ENCODE data around the gene DDR1. TPM values are rescaled to one million over a fixed set of nuclear protein-coding genes. Genes with fewer than 3 reads are reported as not detected.
"Not testable (repeated sequence)": the region's sequence is repeated elsewhere in the genome, so short reads cannot be mapped to it uniquely, and the experiment has no call there.

Gene DDR1
- total RNA-seq, 6 experiments from 2014 or later: 3.2 to 9.9 (median 5.0) TPM

GRCh38 chr6:30926644-30927043, 42.3 kb downstream of the DDR1 start:
- peak in 3 of 4 donors; percentile 31 to 34 (median 32) for ATAC-seq
- H3K27ac ChIP-seq: no peak overlapping the region
- TF ChIP-seq POLR2A (IDR thresholded peaks at IDR 0.05) (no peak), CTCF (IDR thresholded peaks at IDR 0.05) (no peak)
- no peaks in the 10 kb centered on the region for H3K4me1 ChIP-seq
- no peak overlapping the region for H3K4me3 ChIP-seq
- no peaks in the 10 kb centered on the region for H3K9me3 ChIP-seq
- peaks cover 0 to 42% (median 10%) of the 10 kb centered on the region in 4 donors for H3K36me3 ChIP-seq
- 100% methylated on average over 2 of the region's 4 CpGs for WGBS (ENCODE audit: insufficient coverage, low coverage, low lambda C conversion rate, missing lambda C conversion rate)
- intact Hi-C loops (cut with DNase I): loop anchor here in 1 of 2 donors (10.0 kb wide), 1 partner anchor 128 kb away; no protein-coding TSS in a partner anchor
- DNase-seq: no peak
- H3K27me3 ChIP-seq: no peaks in the 10 kb centered on the region

GRCh38 chr6:30927080-30927479, 42.8 kb downstream of the DDR1 start:
- 90% methylated on average over 3 of the region's 3 CpGs for WGBS (ENCODE audit: insufficient coverage, low coverage, low lambda C conversion rate, missing lambda C conversion rate)
- peaks cover 0 to 38% (median 10%) of the 10 kb centered on the region in 4 donors for H3K36me3 ChIP-seq
- not testable (repeated sequence) for H3K9me3 ChIP-seq, DNase-seq, ATAC-seq, H3K4me3 ChIP-seq, H3K27ac ChIP-seq, H3K4me1 ChIP-seq, H3K27me3 ChIP-seq
- intact Hi-C loops (cut with DNase I): loop anchor here in 1 of 2 donors (10.0 kb wide), 1 partner anchor 128 kb away; no protein-coding TSS in a partner anchor

GRCh38 chr6:30928677-30929076, 44.4 kb downstream of the DDR1 start:
- WGBS (ENCODE audit: insufficient coverage, low coverage, low lambda C conversion rate, missing lambda C conversion rate): 90% methylated on average over 3 of the region's 3 CpGs
- H3K27ac ChIP-seq: no peak overlapping the region
- H3K4me3 ChIP-seq: no peak overlapping the region
- no peaks in the 10 kb centered on the region for H3K27me3 ChIP-seq
- H3K9me3 ChIP-seq: no peaks in the 10 kb centered on the region
- intact Hi-C loops (cut with DNase I): loop anchor here in 1 of 2 donors (10.0 kb wide), 1 partner anchor 126 kb away; no protein-coding TSS in a partner anchor
- no peak for ATAC-seq
- no peak for TF ChIP-seq CTCF (IDR thresholded peaks at IDR 0.05)
- TF ChIP-seq POLR2A (IDR thresholded peaks at IDR 0.05): no peak
- peaks cover 0 to 22% (median 4%) of the 10 kb centered on the region in 4 donors for H3K36me3 ChIP-seq
- DNase-seq: no peak
- no peaks in the 10 kb centered on the region for H3K4me1 ChIP-seq

- DNase-seq (no peak), ATAC-seq (no peak)
- 83% methylated on average over 2 of the region's 4 CpGs for WGBS (ENCODE audit: insufficient coverage, low coverage, low lambda C conversion rate, missing lambda C conversion rate)
- TF ChIP-seq CTCF (IDR thresholded peaks at IDR 0.05) (no peak), POLR2A (IDR thresholded peaks at IDR 0.05) (no peak)
- Histone ChIP-seq H3K36me3 (peaks cover 0 to 16% (median 2%) of the 10 kb centered on the region in 4 donors), H3K9me3 (no peaks in the 10 kb centered on the region), H3K27ac (no peak overlapping the region), H3K4me3 (no peak overlapping the region), H3K4me1 (no peaks in the 10 kb centered on the region), H3K27me3 (no peaks in the 10 kb centered on the region)
- intact Hi-C loops (cut with DNase I): loop anchor here in 1 of 2 donors (10.0 kb wide), 1 partner anchor 114 kb away; no protein-coding TSS in a partner anchor
Measured at GRCh38 chr6:30930506-30930905, 46.2 kb downstream of the DDR1 start.

GRCh38 chr6:30931272-30931671, 47.0 kb downstream of the DDR1 start:
- no peak for DNase-seq
- Histone ChIP-seq H3K36me3 (peaks cover 0 to 8% (median under 1%) of the 10 kb centered on the region in 4 donors), H3K4me3 (no peak overlapping the region), H3K9me3 (no peaks in the 10 kb centered on the region), H3K4me1 (no peaks in the 10 kb centered on the region), H3K27ac (no peak overlapping the region), H3K27me3 (no peaks in the 10 kb centered on the region)
- intact Hi-C loops (cut with DNase I): loop anchor here in 1 of 2 donors (10.0 kb wide), 1 partner anchor 114 kb away; no protein-coding TSS in a partner anchor
- TF ChIP-seq CTCF (IDR thresholded peaks at IDR 0.05) (no peak), POLR2A (IDR thresholded peaks at IDR 0.05) (no peak)
- ATAC-seq: no peak
- WGBS (ENCODE audit: insufficient coverage, low coverage, low lambda C conversion rate, missing lambda C conversion rate): 58% methylated on average over 7 of the region's 8 CpGs
